ENCODE data around the gene OXTR. TPM values are rescaled to one million over a fixed set of nuclear protein-coding genes. Genes with fewer than 3 reads are reported as not detected.

OXTR gene
- total RNA-seq, 3 donors from 2014 or later = 0.32 to 250 (median 105) TPM

Other genes starting within 250 kb of the OXTR start
- under 1 TPM in 2 of 3 donors, not detected in 1; 0.15 to 0.33 TPM for gene SSUH2, start 124.8 kb downstream of the OXTR start, total RNA-seq
- not detected for gene CAV3, start 35.8 kb downstream of the OXTR start, total RNA-seq
- gene RAD18, start 193.9 kb upstream of the OXTR start, total RNA-seq = 10 to 100 TPM in 2 of 3 donors, 1 to 10 TPM in 1; 8.6 to 26.3 (median 13.4) TPM